Parathyroid adenoma (tissue), 2 donors: ENCODE results near the gene PKDCC.

Experiments
- H2AFZ ChIP-seq: fragments of 300-600 bp; sonication (generic); one replicate; pipeline ENCODE4 v1.7.0; 2017; ENCODE audit warnings: antibody characterized with exemption, mild to moderate bottlenecking
- H3K27ac ChIP-seq: fragments of 300-600 bp; sonication (generic); one replicate; pipeline ENCODE4 v1.7.0; 2017
- H3K27me3 ChIP-seq: fragments of 300-600 bp; sonication (generic); one replicate; pipeline ENCODE4 v1.7.0; 2017; ENCODE audit warnings: low read length; ENCODE audit not compliant: control insufficient read depth, insufficient read depth
- H3K36me3 ChIP-seq: fragments of 300-600 bp; sonication (generic); one replicate; pipeline ENCODE4 v1.7.0; 2017; ENCODE audit warnings: low read length; ENCODE audit not compliant: control insufficient read depth, insufficient read depth
- H3K4me1 ChIP-seq: fragments of 300-600 bp; sonication (generic); one replicate; pipeline ENCODE4 v1.7.0; 2017; ENCODE audit warnings: control low read depth
- H3K4me2 ChIP-seq: fragments of 300-600 bp; sonication (generic); one replicate; pipeline ENCODE4 v1.7.0; 2017; ENCODE audit warnings: low read length
- H3K4me3 ChIP-seq: fragments of 300-600 bp; sonication (generic); one replicate; pipeline ENCODE4 v1.7.0; 2017; ENCODE audit warnings: low read depth, low read length
- H3K79me2 ChIP-seq: fragments of 300-600 bp; sonication (generic); one replicate; pipeline ENCODE4 v1.7.0; 2017; ENCODE audit warnings: control low read depth
- H3K9ac ChIP-seq: fragments of 300-600 bp; sonication (generic); one replicate; pipeline ENCODE4 v1.7.0; 2017; ENCODE audit warnings: mild to moderate bottlenecking
- H3K9me3 ChIP-seq: fragments of 300-600 bp; sonication (generic); one replicate; pipeline ENCODE4 v1.7.0; 2017; ENCODE audit warnings: low read length; ENCODE audit not compliant: control insufficient read depth
- TF ChIP-seq, protein P1 (sequence below): fragments of 300-600 bp; sonication (generic); IDR thresholded peaks from one replicate; pipeline ENCODE4 v1.7.0; 2017; ENCODE audit warnings: antibody characterized with exemption, mild to moderate bottlenecking
- donor health status: primary hyperparathyroidism.

The PKDCC gene

DNA sequence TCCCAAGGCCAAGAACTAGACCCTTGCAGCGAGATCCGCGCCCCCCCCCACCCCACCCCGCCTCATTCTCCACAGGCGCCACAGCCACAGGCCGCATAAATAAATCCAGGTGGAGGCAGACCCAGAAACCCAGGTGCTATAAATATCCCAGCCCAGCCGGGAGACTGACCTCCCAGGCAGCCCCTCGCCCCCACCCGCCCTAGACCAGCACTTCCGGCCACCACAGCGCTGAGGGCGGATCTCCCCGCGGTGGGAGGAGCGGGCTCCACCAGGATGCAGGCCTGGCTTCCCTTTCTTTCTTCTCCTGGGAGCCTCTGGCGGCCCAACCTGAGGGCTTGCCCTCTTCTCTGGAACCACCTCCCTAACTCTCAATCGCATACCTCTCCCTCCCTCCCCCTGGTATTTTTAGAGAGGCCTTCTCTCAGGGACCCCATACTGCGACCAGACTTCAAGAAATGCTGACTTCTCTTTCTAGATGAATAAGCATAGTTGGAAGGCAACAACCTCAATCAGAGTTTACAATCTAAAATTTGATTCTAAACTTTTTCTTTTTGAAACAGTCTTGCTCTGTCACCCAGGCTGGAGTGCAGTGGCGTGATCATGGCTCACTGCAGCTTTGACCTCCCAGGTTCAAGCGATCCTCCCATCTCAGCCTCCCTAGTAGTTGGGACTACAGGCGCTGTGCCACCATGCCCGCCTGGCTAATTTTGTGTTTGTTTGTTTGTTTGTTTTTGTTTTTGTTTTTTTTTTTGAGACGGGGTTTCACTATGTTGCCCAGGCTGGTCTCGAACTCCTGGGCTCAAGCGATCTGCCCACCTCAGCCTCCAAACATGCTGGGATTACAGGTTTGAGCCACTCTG is 55.0 kb downstream of the PKDCC start:
- Histone ChIP-seq H3K4me1 (peaks cover 35% of the 10 kb centered on the region), H3K36me3 (no peaks in the 10 kb centered on the region), H3K9ac (no peak overlapping the region), H2AFZ (peak overlapping the region; percentile 95), H3K79me2 (no peaks in the 10 kb centered on the region), H3K9me3 (no peaks in the 10 kb centered on the region), H3K4me2 (no peak overlapping the region), H3K4me3 (no peak overlapping the region), H3K27ac (peak overlapping the region; percentile 76), H3K27me3 (no peaks in the 10 kb centered on the region)
- TF ChIP-seq, protein P1, sequence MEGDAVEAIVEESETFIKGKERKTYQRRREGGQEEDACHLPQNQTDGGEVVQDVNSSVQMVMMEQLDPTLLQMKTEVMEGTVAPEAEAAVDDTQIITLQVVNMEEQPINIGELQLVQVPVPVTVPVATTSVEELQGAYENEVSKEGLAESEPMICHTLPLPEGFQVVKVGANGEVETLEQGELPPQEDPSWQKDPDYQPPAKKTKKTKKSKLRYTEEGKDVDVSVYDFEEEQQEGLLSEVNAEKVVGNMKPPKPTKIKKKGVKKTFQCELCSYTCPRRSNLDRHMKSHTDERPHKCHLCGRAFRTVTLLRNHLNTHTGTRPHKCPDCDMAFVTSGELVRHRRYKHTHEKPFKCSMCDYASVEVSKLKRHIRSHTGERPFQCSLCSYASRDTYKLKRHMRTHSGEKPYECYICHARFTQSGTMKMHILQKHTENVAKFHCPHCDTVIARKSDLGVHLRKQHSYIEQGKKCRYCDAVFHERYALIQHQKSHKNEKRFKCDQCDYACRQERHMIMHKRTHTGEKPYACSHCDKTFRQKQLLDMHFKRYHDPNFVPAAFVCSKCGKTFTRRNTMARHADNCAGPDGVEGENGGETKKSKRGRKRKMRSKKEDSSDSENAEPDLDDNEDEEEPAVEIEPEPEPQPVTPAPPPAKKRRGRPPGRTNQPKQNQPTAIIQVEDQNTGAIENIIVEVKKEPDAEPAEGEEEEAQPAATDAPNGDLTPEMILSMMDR, result no peak

DNA sequence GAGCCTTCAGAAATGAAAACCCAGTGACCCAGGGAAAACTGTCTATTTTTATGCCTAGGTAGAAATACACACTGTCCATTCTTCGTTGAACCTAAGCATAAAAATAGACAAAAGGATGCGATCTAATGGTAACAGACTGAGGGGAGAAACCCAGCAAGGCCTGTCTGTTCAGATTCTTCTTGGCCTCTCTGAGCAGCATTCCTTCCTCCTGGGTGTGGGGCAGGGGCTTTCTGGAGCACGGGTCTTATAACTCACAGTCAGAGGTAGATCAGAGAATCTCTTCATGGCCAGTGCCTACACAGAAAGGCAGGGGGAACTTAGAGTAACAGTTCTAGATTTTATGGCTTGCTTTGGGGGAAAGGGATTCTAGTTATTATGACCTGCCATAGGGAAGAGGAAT is 56.0 kb downstream of the PKDCC start:
- H3K9ac ChIP-seq, result no peak overlapping the region
- H3K9me3 ChIP-seq, result no peaks in the 10 kb centered on the region
- TF ChIP-seq, protein P1, result no peak
- peaks cover 30% of the 10 kb centered on the region for H3K4me1 ChIP-seq
- no peaks in the 10 kb centered on the region for H3K27me3 ChIP-seq
- no peak overlapping the region for H3K4me3 ChIP-seq
- H3K36me3 ChIP-seq, result no peaks in the 10 kb centered on the region
- H3K79me2 ChIP-seq, result no peaks in the 10 kb centered on the region
- peak overlapping the region; percentile 65 for H2AFZ ChIP-seq
- no peak overlapping the region for H3K4me2 ChIP-seq
- no peak overlapping the region for H3K27ac ChIP-seq

DNA sequence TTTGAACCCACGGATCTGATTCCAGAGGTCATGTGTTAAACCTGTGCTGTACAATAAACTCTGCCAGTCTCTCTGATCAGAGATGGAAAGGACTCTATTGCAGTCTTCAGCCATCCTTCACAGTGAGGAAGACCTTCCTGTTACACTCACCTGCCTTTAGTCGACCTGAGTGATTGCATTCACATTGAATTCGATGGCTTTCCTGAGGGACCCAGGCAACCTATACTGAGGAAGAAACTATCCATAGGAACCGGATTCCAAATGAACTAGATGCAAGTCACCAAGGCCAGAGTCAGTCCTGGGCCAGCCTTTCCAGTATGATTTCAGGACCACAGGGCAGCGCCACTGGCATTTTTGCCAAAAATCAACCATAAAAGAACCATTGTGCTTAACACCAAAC is 56.8 kb downstream of the PKDCC start:
- TF ChIP-seq, protein P1, result no peak
- no peaks in the 10 kb centered on the region for H3K36me3 ChIP-seq
- no peaks in the 10 kb centered on the region for H3K27me3 ChIP-seq
- no peak overlapping the region for H3K27ac ChIP-seq
- H3K4me2 ChIP-seq, result no peak overlapping the region
- H3K4me3 ChIP-seq, result no peak overlapping the region
- H3K9me3 ChIP-seq, result no peaks in the 10 kb centered on the region
- H3K4me1 ChIP-seq, result peaks cover 26% of the 10 kb centered on the region
- H2AFZ ChIP-seq, result no peak overlapping the region
- no peaks in the 10 kb centered on the region for H3K79me2 ChIP-seq
- H3K9ac ChIP-seq, result no peak overlapping the region

DNA sequence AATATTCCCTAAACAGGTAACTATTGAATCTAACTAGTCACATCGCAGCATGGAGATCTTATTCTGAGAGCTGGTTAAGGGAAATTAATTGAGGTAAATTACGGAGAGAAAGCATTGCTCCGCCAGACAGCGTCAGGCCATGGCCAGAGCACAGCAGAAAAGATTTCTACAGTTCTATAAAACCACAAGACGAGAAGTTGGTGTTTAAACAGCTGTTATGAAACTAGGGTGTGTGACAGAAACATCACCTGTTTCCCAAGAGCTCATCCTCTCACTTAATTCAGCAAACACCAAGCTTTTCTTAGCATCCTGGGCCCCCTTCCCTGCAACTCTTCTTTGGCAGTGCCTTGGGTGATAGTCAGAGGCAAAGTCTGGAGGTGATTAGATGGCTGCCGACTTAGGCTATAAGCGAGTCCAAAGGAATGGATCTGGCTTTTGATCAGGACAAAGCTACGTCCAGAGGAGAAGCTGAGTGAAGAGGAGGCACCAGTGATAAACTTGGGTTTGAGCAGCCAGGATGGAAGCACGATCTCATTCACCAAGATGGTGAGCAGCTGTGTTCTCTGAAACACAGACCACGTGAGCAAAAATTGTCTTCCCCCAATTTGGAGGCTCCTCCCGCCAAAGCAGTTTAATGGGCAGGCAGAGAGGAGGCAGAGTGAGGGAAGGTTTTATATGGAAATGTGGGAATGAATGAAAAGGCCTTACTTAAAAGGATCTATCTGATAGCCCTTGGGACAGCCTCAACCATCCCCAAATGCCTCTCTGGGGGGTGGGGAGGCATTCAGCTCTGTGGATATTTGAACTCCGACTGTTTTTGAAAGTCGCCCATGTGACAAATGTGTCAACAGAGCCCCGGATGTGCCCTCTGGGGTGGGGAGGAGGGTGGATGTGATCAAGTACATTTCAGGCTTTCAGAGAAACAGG is 57.8 kb downstream of the PKDCC start:
- H2AFZ ChIP-seq, result peak overlapping the region; percentile 3
- peaks cover 33% of the 10 kb centered on the region for H3K4me1 ChIP-seq
- no peaks in the 10 kb centered on the region for H3K36me3 ChIP-seq
- no peak overlapping the region for H3K9ac ChIP-seq
- H3K27me3 ChIP-seq, result no peaks in the 10 kb centered on the region
- no peak overlapping the region for H3K4me3 ChIP-seq
- TF ChIP-seq, protein P1, result no peak
- no peaks in the 10 kb centered on the region for H3K79me2 ChIP-seq
- no peak overlapping the region for H3K27ac ChIP-seq
- H3K4me2 ChIP-seq, result no peak overlapping the region
- no peaks in the 10 kb centered on the region for H3K9me3 ChIP-seq
